IPS-18c (cell line): ENCODE results near the gene TMEM128.
"Not testable (repeated sequence)": the region's sequence is repeated elsewhere in the genome, so short reads cannot be mapped to it uniquely, and the experiment has no call there.

Experiments used
- H3K4me3 ChIP-seq: 2 replicates; pipeline ENCODE4 v1.7.0; 2013; ENCODE audit warnings: low read depth, mild to moderate bottlenecking, low read length, moderate library complexity; ENCODE audit not compliant: insufficient read depth
- H3K9me3 ChIP-seq: one replicate; pipeline ENCODE4 v1.6.1; 2013; ENCODE audit warnings: mild to moderate bottlenecking, low read length, moderate library complexity; ENCODE audit not compliant: control insufficient read depth, insufficient read depth

TMEM128 gene

DNA sequence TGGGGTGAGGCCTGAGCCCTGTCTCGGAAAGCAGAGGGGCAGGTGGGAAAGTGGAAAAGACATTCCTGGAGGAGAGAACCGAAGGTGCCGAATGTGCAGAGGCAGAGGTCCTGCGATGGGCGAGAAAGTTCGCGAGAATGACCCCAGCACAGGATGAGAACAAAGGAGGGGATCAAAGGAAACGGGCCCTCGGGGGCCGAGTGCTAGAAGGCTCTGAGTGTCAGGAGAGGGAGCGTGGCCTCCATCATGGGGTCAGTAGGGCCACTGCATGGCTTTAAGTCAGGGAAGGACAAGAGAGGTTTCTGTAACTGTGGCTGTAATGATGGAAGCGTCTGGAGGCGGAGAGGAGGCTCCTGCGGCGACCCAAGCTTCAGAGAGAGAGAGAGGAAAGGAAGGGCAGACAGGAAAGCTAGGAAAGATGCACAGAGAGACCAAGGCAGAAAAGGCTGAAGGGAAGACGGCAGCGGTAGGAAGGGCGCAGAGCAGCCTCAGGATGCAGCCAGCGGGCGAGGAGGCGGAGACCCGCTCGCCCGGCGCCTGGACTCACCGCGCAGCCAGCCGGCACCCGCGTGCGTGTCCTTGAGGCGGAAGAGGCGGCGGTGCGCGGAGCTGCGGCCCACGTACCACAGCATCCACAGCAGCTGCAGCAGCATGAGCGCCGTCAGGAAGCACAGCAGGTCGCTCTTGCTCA is 22.0 kb downstream of the TMEM128 start:
- peaks cover 2% of the 10 kb centered on the region for H3K9me3 ChIP-seq
- peak overlapping the region; percentile 28; the same call in 1 of the 2 replicates for H3K4me3 ChIP-seq

DNA sequence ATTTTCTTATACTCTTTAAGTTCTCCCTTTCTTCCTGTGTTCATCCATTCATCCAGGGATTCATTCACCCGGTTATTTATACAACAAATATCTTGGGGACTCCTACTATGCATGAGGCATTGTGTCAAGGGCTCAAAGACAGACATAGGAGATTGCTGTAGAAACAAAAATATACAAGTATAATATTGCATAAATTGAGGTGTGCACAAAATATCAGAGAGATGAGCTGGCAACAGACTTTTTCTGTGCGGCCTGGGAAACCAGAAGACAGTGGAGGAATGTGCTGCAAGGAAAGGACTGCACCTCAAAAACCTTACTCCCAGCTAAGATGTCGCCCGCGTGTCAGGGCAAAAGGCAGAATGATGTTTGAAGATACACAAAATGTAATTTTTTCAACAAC is 30.9 kb downstream of the TMEM128 start:
- H3K9me3 ChIP-seq = no peaks in the 10 kb centered on the region
- H3K4me3 ChIP-seq = no peak overlapping the region

DNA sequence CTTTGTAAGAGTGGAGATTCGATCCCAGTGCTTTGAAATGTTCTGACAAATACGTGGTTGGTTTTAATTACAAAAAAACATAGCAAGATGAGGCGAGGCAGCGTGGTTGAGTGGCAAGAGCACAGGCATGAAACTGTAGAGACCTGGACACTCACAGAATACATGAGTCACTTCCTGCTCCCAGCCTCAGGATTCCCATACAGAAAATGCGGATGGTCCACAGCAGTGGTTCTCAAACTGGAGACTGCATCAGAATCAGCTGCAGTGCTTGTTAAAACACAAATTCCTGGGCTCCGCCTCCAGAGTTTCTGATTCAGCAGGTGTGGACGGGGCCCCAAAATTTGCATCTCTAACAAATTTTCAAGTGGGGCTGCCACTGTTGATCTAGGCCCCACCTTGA is 31.4 kb downstream of the TMEM128 start:
- Histone ChIP-seq H3K9me3 (no peaks in the 10 kb centered on the region), H3K4me3 (no peak overlapping the region)

GRCh38 chr4:4213674-4214073 is 34.3 kb downstream of the TMEM128 start:
- not testable (repeated sequence) for H3K9me3 ChIP-seq, H3K4me3 ChIP-seq

- Histone ChIP-seq H3K4me3 (no peak overlapping the region), H3K9me3 (no peaks in the 10 kb centered on the region)
These were observed 41.8 kb downstream of the TMEM128 start for GRCh38 chr4:4206204-4206603.

- no peaks in the 10 kb centered on the region for H3K9me3 ChIP-seq
- H3K4me3 ChIP-seq = no peak overlapping the region
These were observed 43.6 kb downstream of the TMEM128 start for GRCh38 chr4:4204401-4204745.

DNA sequence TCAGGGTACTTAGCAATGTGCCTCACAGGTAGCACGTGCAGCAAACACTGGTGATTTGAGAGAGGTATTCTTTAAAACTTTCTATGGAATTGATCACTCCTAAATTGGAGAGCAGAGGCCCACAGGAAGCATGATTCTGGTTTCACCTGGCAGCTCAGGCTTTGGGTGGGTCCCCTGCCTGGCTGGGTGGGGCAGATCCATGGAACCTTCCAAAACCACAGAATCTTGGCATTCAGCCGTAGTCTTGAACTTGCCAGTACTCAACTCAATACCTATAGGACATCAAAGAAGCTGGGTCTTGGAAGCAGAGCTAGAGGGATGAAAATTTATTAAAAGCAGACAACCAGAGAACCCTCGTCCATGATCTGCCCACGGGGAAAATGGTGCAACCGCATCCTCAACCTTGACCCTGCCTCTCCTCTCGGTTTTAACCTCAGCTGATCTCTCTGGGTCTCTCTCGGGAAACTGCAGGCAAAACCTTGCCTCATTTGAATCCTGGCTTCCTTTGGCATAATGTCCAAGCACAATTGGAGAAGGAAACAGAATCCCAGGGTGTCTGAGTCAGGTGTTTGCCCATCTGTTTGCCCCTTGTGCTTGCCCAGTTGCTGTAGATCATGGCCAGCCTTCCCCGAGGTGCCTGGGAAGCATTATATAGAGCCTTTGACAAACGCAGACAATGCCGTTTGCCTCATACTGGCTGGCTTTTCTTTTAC is 44.2 kb downstream of the TMEM128 start:
- Histone ChIP-seq H3K9me3 (no peaks in the 10 kb centered on the region), H3K4me3 (no peak overlapping the region)

DNA sequence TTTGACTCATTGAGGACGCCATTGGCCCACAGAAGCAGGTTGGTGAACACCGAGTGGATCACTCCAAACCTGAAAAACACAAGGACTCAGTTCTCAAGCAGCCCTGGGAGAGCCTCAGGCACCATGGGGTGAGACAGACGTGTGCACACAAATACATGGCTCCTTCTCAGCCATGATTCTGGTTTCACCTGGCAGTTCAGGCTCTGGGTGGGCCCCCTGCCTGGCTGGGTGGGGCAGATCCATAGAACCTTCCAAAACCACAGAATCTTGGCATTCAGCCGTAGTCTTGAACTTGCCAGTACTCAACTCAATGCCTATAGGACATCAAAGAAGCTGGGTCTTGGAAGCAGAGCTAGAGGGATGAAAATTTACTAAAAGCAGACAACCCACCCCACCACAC is 45.5 kb downstream of the TMEM128 start:
- Histone ChIP-seq H3K9me3 (no peaks in the 10 kb centered on the region), H3K4me3 (no peak overlapping the region)

DNA sequence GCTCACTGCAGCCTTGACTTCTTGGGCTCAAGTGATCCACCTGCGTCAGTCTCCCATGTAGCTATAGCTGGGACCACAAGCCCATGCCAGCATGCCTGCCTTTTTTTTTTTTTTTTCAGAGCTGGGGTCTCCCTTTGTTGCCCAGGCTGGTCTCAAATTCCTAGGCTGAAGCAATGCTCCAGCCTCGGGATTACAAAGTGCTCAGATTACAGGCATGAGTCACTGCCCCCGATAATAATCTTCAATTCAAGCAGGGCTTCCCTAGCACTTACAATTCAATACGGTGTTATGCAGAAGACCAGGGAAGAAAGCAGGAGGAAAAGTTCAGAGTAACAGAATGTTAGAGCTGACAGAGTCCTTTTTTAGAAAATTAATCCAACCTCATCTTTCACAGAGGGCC is 47.4 kb downstream of the TMEM128 start:
- H3K4me3 ChIP-seq = no peak overlapping the region

DNA sequence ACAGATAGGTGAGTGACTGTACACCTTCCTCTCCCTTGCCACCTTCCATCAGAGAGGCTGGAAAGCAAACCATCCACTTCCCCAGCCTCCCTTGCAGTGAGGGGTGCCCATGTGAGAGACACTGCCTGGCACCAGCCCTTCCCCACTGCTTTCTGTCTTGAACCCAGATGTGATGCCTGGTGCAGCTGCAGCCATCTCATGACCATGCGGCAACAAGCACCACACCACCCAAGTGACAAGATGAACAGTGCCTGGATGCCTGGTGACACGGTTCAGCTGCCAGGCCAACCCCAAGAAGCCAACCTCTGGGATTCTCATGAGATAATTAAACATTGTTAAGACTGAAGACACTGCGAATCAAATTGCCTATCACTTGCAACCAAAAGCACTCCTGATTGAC is 52.7 kb downstream of the TMEM128 start:
- Histone ChIP-seq H3K9me3 (no peaks in the 10 kb centered on the region), H3K4me3 (no peak overlapping the region)

More for the DNA sequence above, 47.4 kb downstream of the TMEM128 start:
- no peaks in the 10 kb centered on the region for H3K9me3 ChIP-seq

DNA sequence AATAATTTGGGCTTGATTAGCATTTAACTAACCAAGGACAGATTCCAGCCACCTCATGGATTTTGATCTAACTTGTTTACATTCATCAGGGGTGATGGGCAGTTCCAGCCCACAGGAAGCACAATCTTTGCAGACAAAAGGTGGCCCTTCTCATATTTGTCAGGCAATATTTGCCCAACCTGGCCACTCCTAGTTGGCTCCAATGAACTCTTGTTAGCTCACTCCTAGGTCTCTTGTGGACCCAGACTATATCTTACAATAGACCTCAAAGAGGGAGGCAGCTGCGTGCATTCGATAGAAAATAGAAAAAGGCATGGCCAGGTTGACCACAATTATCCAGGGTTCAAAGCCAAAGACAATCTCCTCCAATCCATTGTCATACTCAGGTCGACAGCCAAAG is 59.5 kb downstream of the TMEM128 start:
- H3K9me3 ChIP-seq, H3K4me3 ChIP-seq: not testable (repeated sequence)
